Ovary (tissue), 3 donors: ENCODE measurements around the gene INPP5D.

Experiments
- POLR2A ChIP-seq: fragments of 450-650 bp; IDR thresholded peaks from one replicate; pipeline ENCODE4 v1.6.1; 2017; ENCODE audit warnings: antibody characterized with exemption, mild to moderate bottlenecking, moderate library complexity
- TF ChIP-seq, protein P1 (sequence below), 3 donors: fragments of 450-650 bp in 2 of 3; fragments of 200-600 bp in 1 of 3; IDR thresholded peaks; one replicate each; pipeline versions ENCODE4 v1.5.1 to v1.8.0; 2016 to 2022; ENCODE audit warnings: antibody characterized with exemption in 3 of 3, mild to moderate bottlenecking in 1 of 3
- donor health status: DM: no; HTN: no; CAD: no.

DNA sequence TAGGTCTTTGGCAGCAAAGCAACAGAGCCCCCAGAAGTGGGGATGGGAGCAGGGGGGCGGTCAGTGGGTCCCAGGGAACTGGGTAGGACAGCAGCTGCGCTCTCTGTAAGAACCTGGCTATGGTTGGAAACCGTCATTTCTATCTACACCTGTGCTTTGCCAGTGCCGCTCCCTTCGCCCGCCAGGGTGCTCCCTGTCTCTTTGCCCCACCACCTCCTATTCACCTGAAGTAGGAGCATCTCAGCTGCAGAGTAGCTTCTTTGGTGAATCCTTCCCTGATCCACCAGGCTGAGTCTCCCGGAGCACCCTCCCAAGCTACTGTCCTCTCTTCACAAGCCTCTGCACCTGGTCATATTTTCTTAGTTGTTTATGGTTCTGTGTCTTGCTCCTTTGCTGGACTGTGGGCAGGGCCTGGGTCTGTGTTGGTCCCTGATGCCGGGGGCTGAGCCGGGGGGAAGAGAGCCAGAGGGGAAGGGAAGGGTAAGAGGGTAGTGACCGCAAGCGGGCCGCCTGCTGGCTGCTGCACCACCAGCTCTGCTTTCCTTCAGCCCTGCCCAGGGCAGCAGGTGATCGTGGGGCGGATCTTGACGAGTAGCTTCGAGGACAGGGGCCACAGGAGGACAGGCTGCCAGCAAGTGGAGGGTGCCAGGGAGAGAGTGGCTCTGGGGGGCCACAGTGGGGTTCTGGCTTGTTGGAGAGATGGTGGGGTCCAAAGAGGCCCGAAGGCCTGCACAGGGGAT is 45.2 kb downstream of the INPP5D start:
- no peak for TF ChIP-seq POLR2A
- TF ChIP-seq, protein P1, sequence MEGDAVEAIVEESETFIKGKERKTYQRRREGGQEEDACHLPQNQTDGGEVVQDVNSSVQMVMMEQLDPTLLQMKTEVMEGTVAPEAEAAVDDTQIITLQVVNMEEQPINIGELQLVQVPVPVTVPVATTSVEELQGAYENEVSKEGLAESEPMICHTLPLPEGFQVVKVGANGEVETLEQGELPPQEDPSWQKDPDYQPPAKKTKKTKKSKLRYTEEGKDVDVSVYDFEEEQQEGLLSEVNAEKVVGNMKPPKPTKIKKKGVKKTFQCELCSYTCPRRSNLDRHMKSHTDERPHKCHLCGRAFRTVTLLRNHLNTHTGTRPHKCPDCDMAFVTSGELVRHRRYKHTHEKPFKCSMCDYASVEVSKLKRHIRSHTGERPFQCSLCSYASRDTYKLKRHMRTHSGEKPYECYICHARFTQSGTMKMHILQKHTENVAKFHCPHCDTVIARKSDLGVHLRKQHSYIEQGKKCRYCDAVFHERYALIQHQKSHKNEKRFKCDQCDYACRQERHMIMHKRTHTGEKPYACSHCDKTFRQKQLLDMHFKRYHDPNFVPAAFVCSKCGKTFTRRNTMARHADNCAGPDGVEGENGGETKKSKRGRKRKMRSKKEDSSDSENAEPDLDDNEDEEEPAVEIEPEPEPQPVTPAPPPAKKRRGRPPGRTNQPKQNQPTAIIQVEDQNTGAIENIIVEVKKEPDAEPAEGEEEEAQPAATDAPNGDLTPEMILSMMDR (IDR thresholded peaks at IDR 0.05), result no peak
